IPS-20b (cell line): Measurements from ENCODE around the gene SIX1.

Source experiments
- H3K27ac ChIP-seq: one replicate; pipeline ENCODE4 v1.5.1; 2013; ENCODE audit warnings: low read length
- H3K27me3 ChIP-seq: 2 replicates; pipeline ENCODE4 v1.6.1; 2013; ENCODE audit warnings: mild to moderate bottlenecking, low read length, inconsistent platforms; ENCODE audit not compliant: insufficient read depth
- H3K36me3 ChIP-seq: 2 replicates; pipeline ENCODE4 v1.6.1; 2013; ENCODE audit warnings: low read depth, mild to moderate bottlenecking, inconsistent platforms, low read length, moderate library complexity; ENCODE audit not compliant: insufficient read depth
- H3K4me1 ChIP-seq: 2 replicates; pipeline ENCODE4 v1.6.1; 2013; ENCODE audit warnings: mild to moderate bottlenecking, control low read depth, inconsistent platforms, low read length, moderate library complexity; ENCODE audit not compliant: insufficient read depth
- H3K4me3 ChIP-seq: 2 replicates; pipeline ENCODE4 v1.5.1; 2013; ENCODE audit warnings: mild to moderate bottlenecking, low read length, inconsistent platforms
- H3K9ac ChIP-seq: 2 replicates; pipeline ENCODE4 v1.6.1; 2013; ENCODE audit warnings: low read depth, mild to moderate bottlenecking, inconsistent platforms, low read length, moderate library complexity
- H3K9me3 ChIP-seq: 2 replicates; pipeline ENCODE4 v1.6.1; 2013; ENCODE audit warnings: mild to moderate bottlenecking, low read depth, low read length, inconsistent platforms; ENCODE audit not compliant: insufficient read depth

The SIX1 gene

GRCh38 chr14:60618241-60618640 lies 31.0 kb downstream of the SIX1 start:
- no peaks in the 10 kb centered on the region for H3K27me3 ChIP-seq
- no peaks in the 10 kb centered on the region for H3K9me3 ChIP-seq
- no peak overlapping the region for H3K27ac ChIP-seq
- H3K4me1 ChIP-seq, result peaks cover 8% of the 10 kb centered on the region; the same call in 1 of the 2 replicates
- no peak overlapping the region for H3K9ac ChIP-seq
- H3K4me3 ChIP-seq, result no peak overlapping the region
- no peaks in the 10 kb centered on the region for H3K36me3 ChIP-seq

- Histone ChIP-seq H3K36me3 (no peaks in the 10 kb centered on the region), H3K9ac (peak overlapping the region; percentile 10; the same call in 1 of the 2 replicates), H3K4me3 (no peak overlapping the region), H3K27me3 (no peaks in the 10 kb centered on the region), H3K27ac (no peak overlapping the region), H3K9me3 (no peaks in the 10 kb centered on the region), H3K4me1 (peaks cover 8% of the 10 kb centered on the region; the same call in 1 of the 2 replicates)
Measured at GRCh38 chr14:60616461-60616959, 32.8 kb downstream of the SIX1 start.

GRCh38 chr14:60602291-60602690 lies 47.0 kb downstream of the SIX1 start:
- no peaks in the 10 kb centered on the region for H3K27me3 ChIP-seq
- H3K9me3 ChIP-seq, result peaks cover 10% of the 10 kb centered on the region
- no peaks in the 10 kb centered on the region for H3K36me3 ChIP-seq
- H3K4me3 ChIP-seq, result no peak overlapping the region
- H3K27ac ChIP-seq, result no peak overlapping the region
- H3K9ac ChIP-seq, result no peak overlapping the region
- H3K4me1 ChIP-seq, result peaks cover 4% of the 10 kb centered on the region; the same call in 1 of the 2 replicates

- H3K9ac ChIP-seq, result no peak overlapping the region
- peaks cover 4% of the 10 kb centered on the region; the same call in 1 of the 2 replicates for H3K4me1 ChIP-seq
- H3K36me3 ChIP-seq, result no peaks in the 10 kb centered on the region
- no peaks in the 10 kb centered on the region for H3K9me3 ChIP-seq
- no peak overlapping the region for H3K27ac ChIP-seq
- H3K27me3 ChIP-seq, result no peaks in the 10 kb centered on the region
- no peak overlapping the region for H3K4me3 ChIP-seq
Measured at GRCh38 chr14:60599727-60600126, 49.5 kb downstream of the SIX1 start.

GRCh38 chr14:60596139-60596538 lies 53.1 kb downstream of the SIX1 start:
- H3K9ac ChIP-seq, result no peak overlapping the region
- no peaks in the 10 kb centered on the region for H3K9me3 ChIP-seq
- H3K27ac ChIP-seq, result no peak overlapping the region
- no peak overlapping the region for H3K4me3 ChIP-seq
- H3K4me1 ChIP-seq, result peaks cover 4% of the 10 kb centered on the region; the same call in 1 of the 2 replicates
- no peaks in the 10 kb centered on the region for H3K27me3 ChIP-seq
- H3K36me3 ChIP-seq, result no peaks in the 10 kb centered on the region

GRCh38 chr14:60594062-60594461 lies 55.2 kb downstream of the SIX1 start:
- Histone ChIP-seq H3K9me3 (no peaks in the 10 kb centered on the region), H3K27me3 (no peaks in the 10 kb centered on the region), H3K4me3 (no peak overlapping the region), H3K36me3 (no peaks in the 10 kb centered on the region), H3K9ac (no peak overlapping the region), H3K27ac (no peak overlapping the region), H3K4me1 (no peaks in the 10 kb centered on the region)
